DLD1 (cell line): ENCODE data around the gene COBLL1.
"Not testable (repeated sequence)": the region's sequence is repeated elsewhere in the genome, so short reads cannot be mapped to it uniquely, and the experiment has no call there.

Experiments used
- in situ Hi-C: cut with HindIII; loops from 2 replicates; pipeline ENCODE4 v1.10.0; 2017; ENCODE audit warnings: low sequenced_read_pairs

Gene COBLL1

DNA sequence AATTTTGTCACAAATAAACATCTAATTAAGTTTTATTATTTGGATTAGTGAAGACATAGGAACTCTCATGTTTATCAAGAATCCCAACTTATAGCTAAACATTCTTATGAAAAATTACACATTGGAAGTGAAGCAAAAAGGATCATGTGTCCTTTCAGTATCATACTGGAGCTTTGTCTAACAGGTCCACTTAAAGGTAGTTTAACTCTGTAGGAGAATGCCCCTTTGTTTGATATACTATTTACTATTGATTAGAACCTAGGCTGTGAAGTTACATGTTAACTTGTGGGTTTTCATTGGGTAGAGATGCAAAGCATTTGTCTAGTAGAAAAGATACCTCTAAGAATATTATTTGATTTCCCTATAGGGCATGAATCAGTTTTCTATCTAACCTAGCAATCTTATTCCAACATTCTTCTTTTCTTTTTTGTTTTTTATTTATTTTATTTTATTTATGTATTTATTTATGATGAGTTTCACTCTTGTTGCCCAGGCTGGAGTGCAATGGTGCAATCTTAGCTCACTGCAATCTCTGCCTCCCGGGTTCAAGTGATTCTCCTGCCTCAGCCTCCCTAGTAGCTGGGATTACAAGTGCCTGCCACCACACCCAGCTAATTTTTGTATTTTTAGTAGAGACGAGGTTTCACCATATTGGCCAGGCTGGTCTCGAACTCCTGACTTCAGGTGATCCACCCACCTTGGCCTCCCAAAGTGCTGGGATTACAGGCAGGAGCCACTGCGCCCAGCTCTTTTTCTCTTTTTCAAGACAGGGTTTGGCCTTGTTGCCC is 18.5 kb upstream of the COBLL1 start:
- in situ Hi-C loops = not testable (repeated sequence)

DNA sequence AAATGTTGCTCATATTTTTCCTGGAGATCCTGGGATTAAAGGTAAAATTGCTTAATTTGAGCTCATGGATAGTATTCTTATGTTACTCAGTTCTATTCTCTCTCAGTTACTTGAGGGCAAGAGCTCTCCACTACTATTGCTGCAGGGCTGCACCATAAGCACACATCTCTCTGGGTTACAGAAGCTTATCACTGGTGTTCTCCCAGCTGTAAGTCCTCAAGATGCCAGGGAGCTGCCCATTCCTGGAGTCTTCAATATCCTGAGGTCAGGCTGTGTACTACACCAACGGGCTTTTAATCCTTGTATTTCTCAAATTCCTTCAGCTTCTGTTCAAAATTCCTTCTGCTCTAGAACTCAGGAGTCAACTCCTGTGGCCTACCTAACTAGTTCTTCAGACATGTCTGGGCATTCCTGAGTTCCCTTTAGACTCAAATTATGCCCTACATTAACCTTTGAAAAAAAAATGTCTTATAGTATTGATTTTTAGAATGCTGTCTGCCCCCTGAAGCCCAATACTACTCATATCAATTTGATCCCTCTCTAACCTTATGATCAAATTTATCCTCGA is 17.7 kb upstream of the COBLL1 start:
- in situ Hi-C loops = no loop called here

DNA sequence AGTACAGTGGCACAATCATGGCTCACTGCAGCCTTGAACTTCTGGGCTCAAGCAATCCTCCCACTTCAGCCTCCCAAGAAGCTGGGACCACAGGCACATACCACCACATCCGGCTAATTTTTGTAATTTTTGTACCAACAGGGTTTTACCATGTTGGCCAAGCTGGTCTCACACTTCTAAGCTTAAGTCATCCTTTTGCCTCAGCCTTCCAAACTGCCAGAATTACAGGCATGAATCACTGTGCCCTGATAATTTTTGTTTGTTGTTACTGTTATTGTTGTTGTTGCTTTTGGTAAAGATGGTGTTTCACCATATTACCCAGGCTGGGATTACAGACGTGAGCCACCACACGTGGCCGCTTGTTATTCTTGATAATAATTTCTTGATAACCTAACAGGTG is 10.5 kb upstream of the COBLL1 start:
- in situ Hi-C loops = no loop called here

DNA sequence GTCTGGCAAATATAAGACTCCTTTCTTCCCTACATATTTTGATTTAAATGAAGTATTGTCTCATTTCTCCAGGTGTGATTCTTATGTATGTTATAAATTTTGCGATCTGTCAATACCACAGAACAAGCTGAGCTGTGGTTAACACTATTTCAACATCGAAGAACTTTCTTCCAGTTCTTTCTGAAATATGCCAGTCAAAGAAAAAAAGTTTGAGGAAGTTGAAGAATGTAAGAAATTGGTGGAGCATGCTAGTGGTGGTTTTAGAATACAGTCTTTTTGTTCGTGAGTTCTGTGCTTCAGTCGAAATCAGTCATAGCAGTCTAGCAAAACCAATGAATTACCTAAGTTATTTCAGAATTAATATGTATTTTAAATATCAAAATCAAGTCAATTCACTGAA is 8.6 kb upstream of the COBLL1 start:
- in situ Hi-C loops = no loop called here

DNA sequence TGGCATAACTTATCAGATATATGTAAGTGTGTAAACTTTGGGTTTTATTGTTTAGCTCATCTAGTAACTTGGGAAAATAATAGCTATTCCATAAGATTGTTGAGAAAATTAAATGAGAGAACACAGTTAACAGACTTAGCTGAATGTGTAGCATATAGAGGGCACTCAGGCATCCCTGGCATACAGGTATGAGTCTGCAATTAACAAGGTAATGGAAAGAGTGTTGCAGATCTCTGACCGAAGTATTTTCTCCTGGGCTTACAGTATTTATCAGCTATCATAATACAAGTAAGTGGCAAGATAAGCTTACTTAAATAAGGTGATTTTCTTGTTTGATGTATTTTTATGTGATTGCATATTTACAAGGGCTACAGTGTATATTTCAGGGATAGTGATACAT is 7.9 kb upstream of the COBLL1 start:
- in situ Hi-C loops = no loop called here

DNA sequence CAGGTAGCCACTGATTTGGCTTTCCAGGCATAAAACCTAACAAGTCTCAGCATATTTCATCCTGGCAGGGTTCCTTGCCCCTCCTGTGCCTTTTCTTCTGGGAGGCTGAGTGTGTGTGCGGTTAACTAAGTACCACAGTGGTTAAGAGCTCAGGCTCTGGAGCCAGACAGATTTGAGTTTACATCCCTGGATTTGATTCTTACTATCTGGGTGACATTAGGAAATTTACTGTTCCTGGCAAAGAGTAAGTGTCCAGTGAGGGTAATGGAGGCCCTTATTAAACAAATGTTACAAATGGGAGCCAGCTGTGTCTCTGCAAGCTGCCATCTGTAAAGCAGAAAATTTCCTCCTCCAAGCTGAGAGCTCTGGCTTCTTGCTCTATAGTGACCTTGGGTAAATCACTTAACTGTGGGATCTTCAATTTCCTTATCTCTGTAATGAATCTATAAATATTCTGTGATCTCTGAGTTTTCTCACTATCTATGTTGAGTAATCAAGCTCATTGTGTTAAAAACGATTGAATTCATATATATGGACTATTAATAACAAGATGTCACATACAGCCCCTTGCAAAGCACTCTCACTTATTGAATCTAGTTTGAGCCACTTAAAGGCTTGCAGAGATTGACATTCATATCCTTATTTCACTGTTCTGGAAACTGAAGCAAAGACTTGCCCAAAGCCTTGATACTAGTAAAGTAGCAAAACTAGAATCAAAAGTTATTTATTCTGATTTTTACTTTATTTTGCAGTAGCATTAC is 6.5 kb upstream of the COBLL1 start:
- in situ Hi-C loops = no loop called here

DNA sequence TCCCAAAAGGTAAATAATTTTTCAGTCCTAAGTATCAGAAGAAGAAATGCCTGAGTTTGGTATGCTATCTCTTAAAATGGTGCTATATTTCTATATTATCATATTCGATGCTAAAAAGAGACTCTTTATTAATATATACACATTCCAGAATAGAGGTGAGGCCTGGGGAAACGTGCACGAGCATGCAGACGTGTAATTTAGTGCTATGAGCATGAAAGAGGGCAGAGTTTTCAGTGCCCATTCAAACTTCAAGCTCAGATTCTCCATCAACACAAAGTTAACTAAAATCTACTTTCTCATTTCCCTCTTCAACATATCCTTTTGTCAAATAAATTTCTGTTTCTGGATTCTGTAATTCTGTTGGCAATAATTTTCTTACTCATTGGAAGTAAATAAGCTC is 5.7 kb upstream of the COBLL1 start:
- in situ Hi-C loops = no loop called here

DNA sequence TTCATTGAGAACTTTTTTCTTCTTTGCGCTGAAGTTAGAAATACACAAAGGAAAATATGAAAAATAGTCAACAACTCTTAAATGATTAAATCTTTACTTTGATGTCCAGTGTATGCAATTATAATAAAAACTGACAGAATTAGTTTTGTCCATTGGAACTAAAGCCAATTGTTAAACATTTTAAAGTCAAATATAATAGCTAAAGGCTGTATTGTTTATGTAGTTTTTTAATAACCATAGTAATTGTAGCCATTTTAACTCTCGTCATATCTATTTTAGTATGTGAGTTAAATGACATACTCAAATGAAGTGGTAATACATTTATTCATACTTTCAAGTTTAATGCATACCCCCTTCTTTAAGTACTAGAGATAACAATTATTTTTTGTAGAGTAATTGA is 4.7 kb upstream of the COBLL1 start:
- in situ Hi-C loops = no loop called here

DNA sequence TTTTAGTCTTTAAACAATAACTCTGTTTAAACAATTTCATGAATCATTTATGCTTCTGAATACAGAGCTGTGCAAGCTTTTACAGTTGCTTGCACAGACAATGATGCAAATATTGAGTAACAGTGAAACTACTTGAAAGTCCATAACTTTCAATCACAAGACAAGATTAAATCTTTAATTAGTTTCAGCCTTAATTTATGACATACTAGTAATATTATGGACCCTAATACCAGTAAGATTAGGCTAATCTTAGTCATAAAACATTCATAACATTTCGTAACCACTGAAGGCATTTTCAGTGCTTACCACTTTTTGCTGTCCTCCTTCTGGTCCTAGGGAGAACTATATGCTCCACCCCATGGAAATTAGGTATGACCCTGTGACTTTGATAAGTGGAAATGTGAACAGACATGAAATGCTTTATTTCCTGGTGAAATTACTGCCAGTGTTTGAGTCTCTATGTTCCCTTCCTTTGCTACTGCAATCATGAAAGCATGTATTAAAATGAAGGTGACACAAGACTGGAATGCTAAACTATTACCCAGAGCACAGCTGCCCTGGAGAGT is 1.8 kb upstream of the COBLL1 start:
- in situ Hi-C loops = no loop called here

DNA sequence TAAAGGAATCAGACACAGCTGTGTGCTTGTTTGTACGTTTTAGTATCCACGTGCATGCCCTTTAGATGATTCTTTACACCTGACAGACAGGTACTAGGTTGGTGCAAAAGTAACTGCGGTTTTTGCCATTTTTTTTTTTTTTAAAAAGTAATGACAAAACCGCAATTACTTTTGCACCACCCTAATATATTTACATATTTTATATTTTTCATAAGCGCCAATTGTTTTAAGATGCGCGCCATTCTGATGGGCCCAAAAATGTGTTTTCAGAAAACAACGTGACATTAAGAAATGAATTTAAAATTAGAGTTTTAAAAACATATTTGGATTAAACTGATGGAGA is 972 bp upstream of the COBLL1 start:
- in situ Hi-C loops = no loop called here

DNA sequence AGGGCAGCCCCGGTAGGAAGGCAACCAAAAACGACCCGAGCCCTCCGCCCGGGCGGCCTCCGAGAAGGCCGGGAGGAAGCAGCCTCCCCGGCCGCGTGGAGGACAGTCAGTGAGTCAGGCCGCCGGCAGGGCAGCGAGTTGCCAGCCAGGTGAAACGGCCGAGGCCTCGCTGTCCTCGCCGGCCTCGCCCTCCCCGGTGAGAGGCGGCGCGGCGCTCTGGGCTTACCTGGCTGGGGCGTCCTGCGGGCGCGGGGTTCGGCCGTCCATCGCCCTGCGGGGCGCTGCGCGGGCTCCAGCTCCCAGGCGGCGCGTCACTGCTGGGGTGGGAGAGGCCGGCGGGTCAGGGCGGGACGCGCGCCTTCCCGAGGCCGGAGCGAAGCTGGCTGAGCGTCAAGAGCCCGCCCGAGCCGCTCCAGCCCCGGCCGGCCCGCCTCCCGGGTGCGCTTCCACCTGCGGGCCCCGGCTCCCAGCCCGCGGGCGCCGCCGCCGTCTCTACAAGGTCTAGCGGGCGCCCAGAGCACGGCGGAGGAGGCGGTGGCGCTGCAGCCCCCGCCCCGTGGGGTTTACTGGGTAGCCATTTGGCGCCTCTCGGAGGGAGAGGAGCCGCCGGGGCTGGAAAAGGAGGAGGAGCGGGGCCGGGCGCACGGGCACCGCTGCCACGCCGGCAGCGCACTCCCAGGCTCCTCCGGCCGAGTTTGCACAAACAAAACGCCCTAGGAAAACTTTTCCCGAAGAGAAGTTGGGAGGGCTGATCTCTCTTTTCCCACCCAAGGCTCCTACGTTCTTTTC is 499 bp downstream of the COBLL1 start:
- in situ Hi-C loops = no loop called here

DNA sequence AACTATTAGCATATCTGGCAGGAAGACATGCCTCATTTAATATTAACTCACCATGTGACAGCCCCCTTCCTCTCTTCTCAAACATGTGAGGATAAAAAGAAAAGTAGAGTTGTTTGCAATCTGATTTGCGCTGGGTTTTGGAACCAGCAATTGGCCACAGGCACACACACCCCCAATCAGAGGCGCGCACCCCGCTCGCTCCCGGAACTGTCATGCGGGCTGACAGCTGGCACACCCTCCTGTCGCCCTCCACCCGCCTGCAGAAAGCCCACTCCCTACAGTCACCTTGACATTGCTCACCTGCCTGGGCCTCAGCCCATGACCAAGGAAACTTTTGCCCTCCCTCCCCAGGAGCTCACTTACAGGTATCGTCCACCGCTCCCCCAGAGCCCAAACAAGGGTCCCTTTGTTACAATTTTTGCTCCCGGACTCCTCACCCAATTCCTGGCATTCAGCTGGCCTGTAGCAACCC is 1.1 kb downstream of the COBLL1 start:
- in situ Hi-C loops = no loop called here

DNA sequence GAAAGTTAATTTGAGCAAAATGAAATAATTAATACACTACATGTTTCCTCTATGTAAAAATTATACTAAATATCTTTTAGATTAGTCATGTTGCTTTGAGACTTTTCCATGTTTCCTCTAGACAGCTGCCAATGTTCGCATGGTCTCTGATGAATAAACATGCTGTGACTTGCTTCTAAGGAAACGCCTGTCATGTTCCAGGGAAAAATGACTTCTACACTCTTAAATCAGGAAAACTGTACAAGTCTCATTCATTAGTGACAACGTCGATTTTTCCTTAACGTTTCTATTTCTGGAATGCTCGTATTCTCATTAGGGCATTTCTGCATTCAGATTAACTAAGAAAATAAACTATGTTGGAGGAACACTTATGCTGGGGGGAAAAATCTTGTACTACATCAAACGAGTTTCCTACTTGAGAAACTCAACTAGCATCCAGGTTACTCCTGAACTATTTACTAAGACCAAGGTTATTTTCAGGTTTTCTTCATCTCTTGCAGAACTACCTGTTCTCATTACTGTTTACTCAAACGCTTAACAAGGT is 1.6 kb downstream of the COBLL1 start:
- in situ Hi-C loops = no loop called here

DNA sequence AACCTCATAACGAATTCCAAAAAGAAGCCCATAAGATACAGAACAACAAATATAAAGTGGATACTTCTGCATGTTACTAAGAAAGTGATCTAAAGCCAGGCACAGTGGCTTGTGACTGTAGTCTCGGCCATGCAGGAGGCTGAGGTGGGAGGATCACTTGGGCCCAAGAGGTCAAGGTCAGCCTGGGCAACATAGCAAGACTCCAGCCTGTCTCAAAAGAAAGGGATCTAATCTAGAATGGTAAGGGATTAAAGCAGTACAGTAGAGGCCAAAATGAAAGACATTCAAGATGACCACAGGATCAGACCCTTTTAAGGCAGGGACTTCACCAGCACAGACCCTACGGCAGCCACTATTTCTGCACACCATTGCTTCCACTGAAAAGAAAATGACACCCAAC is 3.8 kb downstream of the COBLL1 start:
- in situ Hi-C loops = no loop called here

DNA sequence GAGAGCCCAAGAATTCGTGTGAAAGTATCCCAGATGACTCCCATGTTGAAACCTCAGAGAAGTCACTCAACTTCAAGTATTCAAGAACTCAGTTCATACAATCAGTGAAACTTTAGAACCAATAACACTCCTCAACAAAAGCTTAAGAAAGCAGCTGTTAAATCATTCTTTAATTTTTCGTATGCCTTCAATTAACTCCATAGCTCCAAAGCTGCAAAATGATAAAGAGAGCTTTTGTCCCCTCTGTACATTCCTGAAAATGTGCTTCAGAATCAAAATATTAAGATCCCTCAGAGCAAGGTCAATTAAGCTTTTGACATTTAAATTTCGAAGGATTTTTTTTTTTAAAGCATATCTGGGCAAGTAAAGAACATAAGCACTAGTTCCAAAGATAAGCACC is 4.7 kb downstream of the COBLL1 start:
- in situ Hi-C loops = no loop called here

DNA sequence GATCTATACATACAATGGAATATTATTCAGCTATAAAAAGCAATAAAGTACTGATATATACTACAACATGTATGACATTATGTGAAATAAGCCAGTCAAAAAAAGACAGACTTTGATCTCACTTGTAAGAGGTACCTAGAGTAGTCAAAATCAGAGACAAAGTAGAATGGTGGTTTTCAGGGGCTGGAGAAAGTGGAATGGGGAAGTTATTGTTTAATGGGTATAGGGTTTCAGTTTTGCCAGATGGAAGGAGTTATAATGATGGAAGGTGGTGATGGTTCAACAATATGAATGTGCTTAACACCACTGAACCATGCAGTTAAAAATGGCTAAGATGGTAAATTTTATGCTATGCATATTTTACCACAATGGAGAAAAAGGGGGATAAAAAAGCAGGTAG is 6.3 kb downstream of the COBLL1 start:
- in situ Hi-C loops = no loop called here

DNA sequence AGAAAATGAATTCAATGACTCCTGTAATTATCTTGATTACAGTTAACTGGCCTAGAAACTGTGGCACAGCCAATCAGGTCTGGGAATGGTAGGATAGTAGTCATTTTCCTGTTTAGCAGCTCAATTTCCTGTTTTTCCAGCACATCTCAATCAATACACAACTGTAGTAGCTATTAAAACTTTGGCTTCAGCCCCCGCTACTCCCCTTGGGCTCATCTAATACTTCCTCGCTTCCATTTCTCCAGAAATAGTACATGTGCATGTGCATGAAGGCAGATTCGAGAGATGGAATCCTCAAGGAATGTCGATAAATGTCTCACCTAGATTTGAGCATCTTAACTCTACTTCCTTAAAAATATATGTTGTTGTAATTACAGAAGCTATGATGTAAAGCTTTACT is 9.7 kb downstream of the COBLL1 start:
- in situ Hi-C loops = no loop called here

DNA sequence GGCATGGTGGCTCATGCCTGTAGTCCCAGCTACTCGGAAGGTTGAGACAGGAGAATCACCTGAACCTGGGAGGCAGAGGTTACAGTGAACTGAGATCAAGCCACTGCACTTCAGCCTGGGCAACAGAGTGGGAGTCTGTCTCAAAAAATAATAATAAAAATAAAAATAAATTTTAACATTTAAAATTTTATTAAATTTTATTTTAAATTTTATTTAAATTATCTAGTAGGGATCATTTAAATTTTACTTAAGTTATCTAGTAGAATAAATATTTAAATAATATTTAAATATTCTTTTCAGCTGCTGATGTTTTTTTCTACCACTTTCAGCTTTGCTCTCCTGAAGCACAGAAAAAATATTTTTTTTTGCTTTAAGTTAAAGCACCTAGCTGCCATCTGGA is 10.4 kb downstream of the COBLL1 start:
- in situ Hi-C loops = no loop called here

DNA sequence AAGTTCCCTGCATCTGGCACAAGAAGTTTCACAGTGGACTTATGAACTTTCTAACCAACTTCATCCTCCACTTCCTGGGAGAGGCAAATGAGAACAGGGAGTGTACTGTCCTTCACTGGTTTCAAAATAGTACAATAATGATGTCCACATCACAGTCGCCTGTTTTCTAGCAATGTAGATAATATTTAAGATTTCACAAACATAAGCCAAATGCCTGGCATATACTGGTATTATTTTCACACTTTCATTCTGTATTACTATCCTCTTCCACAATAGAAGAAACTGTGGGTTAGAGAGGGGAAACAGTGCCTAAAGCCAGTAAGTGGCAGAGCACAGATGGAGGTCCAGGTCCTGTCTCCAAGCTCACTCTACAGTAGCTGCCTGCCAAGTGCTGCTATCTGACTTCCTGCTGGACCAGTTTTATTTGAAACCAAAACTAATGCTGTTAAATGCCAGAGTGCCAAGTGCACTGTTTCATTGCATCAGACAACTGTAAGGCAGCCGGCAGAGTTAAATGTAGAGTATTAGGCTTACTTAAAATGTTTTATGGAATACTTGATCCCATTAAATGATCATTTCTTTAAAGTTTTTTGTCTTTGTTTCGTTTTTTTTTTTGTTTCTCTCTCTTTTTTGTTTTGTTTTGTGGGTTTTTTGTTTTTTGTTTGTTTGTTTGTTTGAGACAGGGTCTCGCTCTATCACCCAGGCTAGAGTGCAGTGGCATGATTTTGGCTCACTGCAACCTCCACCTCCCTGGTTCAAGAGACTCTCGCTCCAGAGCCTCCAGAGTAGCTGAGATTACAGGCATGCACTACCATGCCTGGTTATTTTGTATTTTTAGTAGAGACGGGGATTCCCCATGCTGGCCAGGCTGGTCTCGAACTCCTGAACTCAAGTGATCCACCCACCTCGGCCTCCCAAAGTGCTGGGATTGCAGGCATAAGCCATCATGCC is 15.1 kb downstream of the COBLL1 start:
- in situ Hi-C loops = no loop called here

DNA sequence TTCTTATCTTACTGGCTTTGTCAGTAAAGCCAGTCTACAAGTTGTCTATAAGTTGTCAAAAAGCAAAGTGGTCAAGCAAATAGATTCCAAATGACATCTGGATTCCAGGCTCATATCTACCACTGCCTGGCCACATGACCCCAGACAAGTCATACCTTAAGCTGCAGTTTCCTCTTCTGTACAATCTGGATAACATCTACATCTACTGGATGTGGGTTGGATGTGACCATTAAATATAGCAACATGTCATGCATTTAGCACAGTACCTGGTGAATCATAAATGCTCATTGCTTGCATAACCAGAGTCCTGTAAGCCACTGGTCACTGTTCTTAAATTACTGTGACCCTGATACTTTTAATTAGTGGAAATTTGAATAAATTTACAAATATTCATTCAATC is 16.8 kb downstream of the COBLL1 start:
- in situ Hi-C loops = no loop called here
